Measurements from ENCODE around the gene MXD3.

The MXD3 gene

GRCh38 chr5:177355162-177355867 lies 43.6 kb upstream of the MXD3 start:
- Histone ChIP-seq H3K36me3 (ENCODE audit: control insufficient read depth in 2 of 2, insufficient read depth in 2 of 2, low read length in 2 of 2) (no peaks in the 10 kb centered on the region), H3K27ac (ENCODE audit: low read depth in 2 of 2, low read length in 2 of 2) (no peak overlapping the region), H3K9me3 (ENCODE audit: control insufficient read depth in 2 of 2, low read length in 2 of 2) (no peaks in the 10 kb centered on the region), H3K4me1 (ENCODE audit: control insufficient read depth in 2 of 2, insufficient read depth in 2 of 2, low read length in 2 of 2) (peaks cover 25 to 43% of the 10 kb centered on the region in 2 donors), H3K9ac (ENCODE audit: low read depth in 1 of 2, low read length in 2 of 2) (no peak overlapping the region), H3K27me3 (ENCODE audit: control insufficient read depth in 2 of 2, insufficient read depth in 2 of 2, low read length in 2 of 2) (peaks cover 0 to 2% of the 10 kb centered on the region in 2 donors), H3K4me3 (ENCODE audit: low read length in 2 of 2) (no peak overlapping the region)

GRCh38 chr5:177354711-177355110 lies 43.0 kb upstream of the MXD3 start:
- Histone ChIP-seq H3K27ac (ENCODE audit: low read depth in 2 of 2, low read length in 2 of 2) (no peak overlapping the region), H3K36me3 (ENCODE audit: control insufficient read depth in 2 of 2, insufficient read depth in 2 of 2, low read length in 2 of 2) (peaks cover 0 to 5% of the 10 kb centered on the region in 2 donors), H3K4me1 (ENCODE audit: control insufficient read depth in 2 of 2, insufficient read depth in 2 of 2, low read length in 2 of 2) (peaks cover 29 to 48% of the 10 kb centered on the region in 2 donors), H3K9ac (ENCODE audit: low read depth in 1 of 2, low read length in 2 of 2) (no peak overlapping the region), H3K9me3 (ENCODE audit: control insufficient read depth in 2 of 2, low read length in 2 of 2) (no peaks in the 10 kb centered on the region), H3K27me3 (ENCODE audit: control insufficient read depth in 2 of 2, insufficient read depth in 2 of 2, low read length in 2 of 2) (peaks cover 0 to 2% of the 10 kb centered on the region in 2 donors), H3K4me3 (ENCODE audit: low read length in 2 of 2) (no peak overlapping the region)

- H3K36me3 ChIP-seq (ENCODE audit: control insufficient read depth in 2 of 2, insufficient read depth in 2 of 2, low read length in 2 of 2) = peaks cover 3 to 9% of the 10 kb centered on the region in 2 donors
- no peak overlapping the region for H3K27ac ChIP-seq (ENCODE audit: low read depth in 2 of 2, low read length in 2 of 2)
- no peak overlapping the region for H3K4me3 ChIP-seq (ENCODE audit: low read length in 2 of 2)
- H3K9ac ChIP-seq (ENCODE audit: low read depth in 1 of 2, low read length in 2 of 2) = no peak overlapping the region
- H3K27me3 ChIP-seq (ENCODE audit: control insufficient read depth in 2 of 2, insufficient read depth in 2 of 2, low read length in 2 of 2) = peaks cover 0 to 2% of the 10 kb centered on the region in 2 donors
- H3K4me1 ChIP-seq (ENCODE audit: control insufficient read depth in 2 of 2, insufficient read depth in 2 of 2, low read length in 2 of 2) = peaks cover 29 to 48% of the 10 kb centered on the region in 2 donors
- no peaks in the 10 kb centered on the region for H3K9me3 ChIP-seq (ENCODE audit: control insufficient read depth in 2 of 2, low read length in 2 of 2)
Measured at GRCh38 chr5:177354256-177354655, 42.6 kb upstream of the MXD3 start.

DNA sequence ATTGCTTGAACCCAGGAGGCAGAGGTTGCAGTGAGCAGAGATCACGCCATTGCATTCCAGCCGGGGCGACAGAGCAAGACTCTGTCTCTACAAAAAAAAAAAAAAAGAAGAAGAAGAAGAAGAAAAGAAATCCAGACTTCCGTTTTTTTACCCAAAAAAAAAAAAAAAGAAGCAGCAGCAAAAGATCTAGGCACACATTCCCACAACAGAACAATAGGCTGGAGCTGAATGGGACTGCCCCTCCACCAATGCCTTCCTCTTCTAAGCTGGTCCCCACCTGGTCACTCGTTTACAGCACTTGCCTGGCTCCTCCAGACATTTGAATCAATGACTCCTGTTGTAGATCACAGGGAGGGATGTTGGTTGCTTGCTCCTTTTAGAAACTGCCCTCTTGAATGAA lies 41.4 kb upstream of the MXD3 start:
- Histone ChIP-seq H3K9me3 (ENCODE audit: control insufficient read depth in 2 of 2, low read length in 2 of 2) (no peaks in the 10 kb centered on the region), H3K36me3 (ENCODE audit: control insufficient read depth in 2 of 2, insufficient read depth in 2 of 2, low read length in 2 of 2) (peaks cover 5 to 12% of the 10 kb centered on the region in 2 donors), H3K4me3 (ENCODE audit: low read length in 2 of 2) (no peak overlapping the region), H3K4me1 (ENCODE audit: control insufficient read depth in 2 of 2, insufficient read depth in 2 of 2, low read length in 2 of 2) (peaks cover 23 to 36% of the 10 kb centered on the region in 2 donors), H3K27ac (ENCODE audit: low read depth in 2 of 2, low read length in 2 of 2) (no peak overlapping the region), H3K27me3 (ENCODE audit: control insufficient read depth in 2 of 2, insufficient read depth in 2 of 2, low read length in 2 of 2) (peaks cover 0 to 2% of the 10 kb centered on the region in 2 donors), H3K9ac (ENCODE audit: low read depth in 1 of 2, low read length in 2 of 2) (no peak overlapping the region)

GRCh38 chr5:177351392-177352329 lies 40.0 kb upstream of the MXD3 start, which contains the start of gene LMAN2:
TSS of gene LMAN2 (minus strand) at chr5:177351668. CDS start at chr5:177351647, 21 bp downstream.
- Histone ChIP-seq H3K27me3 (ENCODE audit: control insufficient read depth in 2 of 2, insufficient read depth in 2 of 2, low read length in 2 of 2) (peaks cover 0 to 2% of the 10 kb centered on the region in 2 donors), H3K4me3 (ENCODE audit: low read length in 2 of 2) (peak within 1 kb of the TSS; percentile 85 to 99), H3K4me1 (ENCODE audit: control insufficient read depth in 2 of 2, insufficient read depth in 2 of 2, low read length in 2 of 2) (peaks cover 13 to 25% of the 10 kb centered on the region in 2 donors), H3K9ac (ENCODE audit: low read depth in 1 of 2, low read length in 2 of 2) (peak within 1 kb of the TSS; percentile 95), H3K36me3 (ENCODE audit: control insufficient read depth in 2 of 2, insufficient read depth in 2 of 2, low read length in 2 of 2) (peaks cover 11 to 20% of the 10 kb centered on the region in 2 donors), H3K9me3 (ENCODE audit: control insufficient read depth in 2 of 2, low read length in 2 of 2) (no peaks in the 10 kb centered on the region), H3K27ac (ENCODE audit: low read depth in 2 of 2, low read length in 2 of 2) (peak within 1 kb of the TSS; percentile 96 to 97)

- Histone ChIP-seq H3K9me3 (ENCODE audit: control insufficient read depth in 2 of 2, low read length in 2 of 2) (no peaks in the 10 kb centered on the region), H3K27me3 (ENCODE audit: control insufficient read depth in 2 of 2, insufficient read depth in 2 of 2, low read length in 2 of 2) (peaks cover 0 to 2% of the 10 kb centered on the region in 2 donors), H3K4me3 (ENCODE audit: low read length in 2 of 2) (peak overlapping the region; percentile 85 to 99), H3K27ac (ENCODE audit: low read depth in 2 of 2, low read length in 2 of 2) (peak overlapping the region; percentile 96 to 97), H3K9ac (ENCODE audit: low read depth in 1 of 2, low read length in 2 of 2) (peak overlapping the region; percentile 95), H3K4me1 (ENCODE audit: control insufficient read depth in 2 of 2, insufficient read depth in 2 of 2, low read length in 2 of 2) (peaks cover 13 to 25% of the 10 kb centered on the region in 2 donors), H3K36me3 (ENCODE audit: control insufficient read depth in 2 of 2, insufficient read depth in 2 of 2, low read length in 2 of 2) (peaks cover 11 to 23% of the 10 kb centered on the region in 2 donors)
Measured at GRCh38 chr5:177350776-177351391, 39.2 kb upstream of the MXD3 start.

GRCh38 chr5:177349762-177350161 lies 38.1 kb upstream of the MXD3 start:
- Histone ChIP-seq H3K9ac (ENCODE audit: low read depth in 1 of 2, low read length in 2 of 2) (no peak overlapping the region), H3K27ac (ENCODE audit: low read depth in 2 of 2, low read length in 2 of 2) (no peak overlapping the region), H3K9me3 (ENCODE audit: control insufficient read depth in 2 of 2, low read length in 2 of 2) (no peaks in the 10 kb centered on the region), H3K4me1 (ENCODE audit: control insufficient read depth in 2 of 2, insufficient read depth in 2 of 2, low read length in 2 of 2) (peaks cover 13 to 21% of the 10 kb centered on the region in 2 donors), H3K4me3 (ENCODE audit: low read length in 2 of 2) (peak overlapping the region in 1 of 2 donors; percentile 99), H3K36me3 (ENCODE audit: control insufficient read depth in 2 of 2, insufficient read depth in 2 of 2, low read length in 2 of 2) (peaks cover 11 to 23% of the 10 kb centered on the region in 2 donors), H3K27me3 (ENCODE audit: control insufficient read depth in 2 of 2, insufficient read depth in 2 of 2, low read length in 2 of 2) (peaks cover 0 to 2% of the 10 kb centered on the region in 2 donors)

- H3K4me3 ChIP-seq (ENCODE audit: low read length in 2 of 2) = no peak overlapping the region
- peaks cover 13 to 21% of the 10 kb centered on the region in 2 donors for H3K4me1 ChIP-seq (ENCODE audit: control insufficient read depth in 2 of 2, insufficient read depth in 2 of 2, low read length in 2 of 2)
- H3K27ac ChIP-seq (ENCODE audit: low read depth in 2 of 2, low read length in 2 of 2) = no peak overlapping the region
- peaks cover 11 to 23% of the 10 kb centered on the region in 2 donors for H3K36me3 ChIP-seq (ENCODE audit: control insufficient read depth in 2 of 2, insufficient read depth in 2 of 2, low read length in 2 of 2)
- H3K9ac ChIP-seq (ENCODE audit: low read depth in 1 of 2, low read length in 2 of 2) = no peak overlapping the region
- no peaks in the 10 kb centered on the region for H3K9me3 ChIP-seq (ENCODE audit: control insufficient read depth in 2 of 2, low read length in 2 of 2)
- H3K27me3 ChIP-seq (ENCODE audit: control insufficient read depth in 2 of 2, insufficient read depth in 2 of 2, low read length in 2 of 2) = peaks cover 0 to 2% of the 10 kb centered on the region in 2 donors
Measured at GRCh38 chr5:177349362-177349647, 37.6 kb upstream of the MXD3 start.

GRCh38 chr5:177347699-177348098 lies 36.0 kb upstream of the MXD3 start:
- H3K27me3 ChIP-seq (ENCODE audit: control insufficient read depth in 2 of 2, insufficient read depth in 2 of 2, low read length in 2 of 2) = peaks cover 0 to 2% of the 10 kb centered on the region in 2 donors
- H3K27ac ChIP-seq (ENCODE audit: low read depth in 2 of 2, low read length in 2 of 2) = no peak overlapping the region
- no peaks in the 10 kb centered on the region for H3K9me3 ChIP-seq (ENCODE audit: control insufficient read depth in 2 of 2, low read length in 2 of 2)
- peaks cover 15 to 29% of the 10 kb centered on the region in 2 donors for H3K36me3 ChIP-seq (ENCODE audit: control insufficient read depth in 2 of 2, insufficient read depth in 2 of 2, low read length in 2 of 2)
- no peak overlapping the region for H3K9ac ChIP-seq (ENCODE audit: low read depth in 1 of 2, low read length in 2 of 2)
- no peak overlapping the region for H3K4me3 ChIP-seq (ENCODE audit: low read length in 2 of 2)
- peaks cover 13 to 21% of the 10 kb centered on the region in 2 donors for H3K4me1 ChIP-seq (ENCODE audit: control insufficient read depth in 2 of 2, insufficient read depth in 2 of 2, low read length in 2 of 2)
